NCI-H345 (cell line): ENCODE measurements around the gene GRAP.

Source experiments
- DNase-seq: peaks from one replicate; lab custom pipeline; 2025; lab: John Stamatoyannopoulos, UW

The GRAP gene

GRCh38 chr17:19002805-19003542, 43.8 kb downstream of the GRAP start:
- no peak for DNase-seq

- DNase-seq: no peak
These were observed 44.7 kb downstream of the GRAP start for GRCh38 chr17:19001907-19002590.

- no peak for DNase-seq
These were observed 46.0 kb downstream of the GRAP start for GRCh38 chr17:19000531-19001325.

GRCh38 chr17:18999911-19000310, 46.8 kb downstream of the GRAP start:
- DNase-seq: no peak

- DNase-seq: no peak
These were observed 47.4 kb downstream of the GRAP start for GRCh38 chr17:18999394-18999793.

GRCh38 chr17:18997650-18998196, 49.0 kb downstream of the GRAP start:
- no peak for DNase-seq

- no peak for DNase-seq
These were observed 50.3 kb downstream of the GRAP start for GRCh38 chr17:18996458-18996857.

GRCh38 chr17:18995220-18995619, 51.5 kb downstream of the GRAP start:
- DNase-seq: no peak

- DNase-seq: no peak
These were observed 52.1 kb downstream of the GRAP start for GRCh38 chr17:18994631-18995030.

GRCh38 chr17:18993905-18994526, 52.7 kb downstream of the GRAP start:
- DNase-seq: no peak

- DNase-seq: no peak
These were observed 54.2 kb downstream of the GRAP start for GRCh38 chr17:18992454-18993130.

- no peak for DNase-seq
These were observed 55.0 kb downstream of the GRAP start for GRCh38 chr17:18991531-18992315.

- no peak for DNase-seq
These were observed 56.4 kb downstream of the GRAP start for GRCh38 chr17:18990331-18990730.

- no peak for DNase-seq
These were observed 58.1 kb downstream of the GRAP start for GRCh38 chr17:18988546-18989173.

- DNase-seq: no peak
These were observed 58.8 kb downstream of the GRAP start for GRCh38 chr17:18987862-18988545.

- DNase-seq: peak; percentile 66
These were observed 59.5 kb downstream of the GRAP start for GRCh38 chr17:18987230-18987610.

GRCh38 chr17:18986541-18987229, 60.1 kb downstream of the GRAP start:
- DNase-seq: no peak

GRCh38 chr17:18985475-18985874, 61.3 kb downstream of the GRAP start:
- DNase-seq: no peak
